Activated T-helper 1 cell treated with Interleukin-2 at 50 U/mL for 16 hours (primary cell): ENCODE measurements around the gene SIAH2.
A peak's percentile ranks its signal among the peaks of the same experiment; 100 is the strongest.

Experiments used
- DNase-seq: peaks from one replicate; pipeline ENCODE4 v3.0.0-alpha.2; 2020; ENCODE audit warnings: low read depth

The SIAH2 gene

GRCh38 chr3:150733936-150734794, 28.8 kb downstream of the SIAH2 start:
- no peak for DNase-seq

- no peak for DNase-seq
These were observed 29.5 kb downstream of the SIAH2 start for GRCh38 chr3:150733373-150733935.

- DNase-seq, result no peak
These were observed 33.1 kb downstream of the SIAH2 start for GRCh38 chr3:150729682-150730360.

- DNase-seq, result no peak
These were observed 35.1 kb downstream of the SIAH2 start for GRCh38 chr3:150727653-150728502.

GRCh38 chr3:150725548-150725947, 37.4 kb downstream of the SIAH2 start:
- no peak for DNase-seq

- DNase-seq, result no peak
These were observed 39.0 kb downstream of the SIAH2 start for GRCh38 chr3:150723946-150724345.

GRCh38 chr3:150722267-150722666, 40.7 kb downstream of the SIAH2 start:
- no peak for DNase-seq

DNA sequence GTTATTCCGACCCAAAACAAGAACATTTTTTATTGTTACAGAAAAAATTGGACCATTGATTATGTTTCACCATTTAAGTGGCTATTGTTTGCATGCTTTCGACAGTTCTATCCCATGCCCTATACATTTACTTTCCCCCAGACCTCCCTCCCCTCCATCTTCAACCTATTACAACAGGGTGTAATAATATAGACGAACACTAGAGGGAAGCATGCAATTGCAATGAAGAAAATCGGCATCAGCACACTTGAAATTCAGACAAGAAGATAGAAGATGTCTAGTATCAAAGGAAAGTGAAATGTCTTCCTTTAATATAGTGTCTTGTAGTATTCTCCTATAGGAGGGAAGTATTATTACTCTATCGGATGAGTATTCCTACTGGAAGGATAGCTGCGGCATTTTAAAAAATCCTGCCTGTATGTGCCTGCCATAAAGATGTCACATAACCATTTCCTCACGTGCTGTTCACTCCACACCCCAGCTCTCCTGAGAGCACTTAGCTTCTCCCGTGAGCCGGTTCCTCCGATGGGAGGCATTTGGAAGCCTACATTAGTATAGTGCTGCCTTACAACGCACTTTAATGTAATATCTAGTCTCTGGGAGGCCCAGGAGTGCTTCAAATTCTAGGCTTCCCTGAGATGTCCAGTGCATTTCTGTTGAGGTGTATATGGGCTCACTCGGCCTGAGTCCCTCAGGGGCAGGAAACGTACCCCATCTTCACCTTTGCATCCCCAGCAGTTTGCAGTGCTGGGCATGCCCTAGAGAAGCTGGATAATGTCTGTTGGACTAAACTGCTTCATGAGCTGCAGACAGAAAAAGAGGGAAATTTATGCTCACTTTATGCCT, 41.5 kb downstream of the SIAH2 start:
- DNase-seq, result no peak

DNA sequence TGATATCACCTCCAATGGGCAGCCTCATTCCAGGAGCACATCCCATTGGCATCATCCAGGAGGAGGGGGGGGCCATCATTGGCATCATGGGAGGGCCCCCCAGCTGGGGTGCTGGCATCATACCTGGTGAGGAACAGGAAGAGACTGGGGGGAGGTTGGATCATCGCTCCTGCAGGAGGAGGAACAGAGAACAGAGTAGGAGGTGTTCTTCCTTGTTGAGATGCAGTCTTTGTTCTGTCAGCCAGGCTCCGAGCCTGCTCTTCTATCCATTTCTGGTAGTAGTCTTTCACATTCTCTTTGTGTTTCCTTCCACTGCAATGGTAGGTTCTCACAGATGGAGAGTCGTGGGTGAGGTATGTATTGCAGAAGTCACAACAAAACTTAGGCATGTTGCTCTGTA, 42.5 kb downstream of the SIAH2 start:
- no peak for DNase-seq

DNA sequence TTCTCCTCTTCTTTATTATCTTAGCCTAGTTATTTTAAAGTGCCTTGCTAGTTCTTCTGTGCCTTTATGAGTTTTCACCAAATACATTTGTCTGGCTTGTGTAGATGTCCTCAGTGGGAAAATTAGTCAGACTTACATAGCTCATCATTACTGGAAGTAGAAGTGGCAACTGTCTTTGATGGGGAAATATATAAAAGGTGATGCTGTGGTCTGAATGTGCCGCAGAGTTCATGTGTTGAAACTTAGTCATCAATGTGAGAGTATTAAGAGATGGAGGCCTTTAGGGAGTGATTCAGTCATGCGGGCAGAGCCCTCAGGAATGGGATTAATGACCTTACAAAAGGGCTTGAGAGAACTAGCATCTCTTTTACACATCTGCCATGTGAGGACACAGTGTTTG, 52.9 kb downstream of the SIAH2 start:
- no peak for DNase-seq

- DNase-seq, result peak; percentile 50
These were observed 59.1 kb downstream of the SIAH2 start, which contains the start of gene ERICH6 for GRCh38 chr3:150703756-150704344. Gene ERICH6 (minus strand): TSS chr3:150703920. CDS start chr3:150703898, 22 bp downstream.

DNA sequence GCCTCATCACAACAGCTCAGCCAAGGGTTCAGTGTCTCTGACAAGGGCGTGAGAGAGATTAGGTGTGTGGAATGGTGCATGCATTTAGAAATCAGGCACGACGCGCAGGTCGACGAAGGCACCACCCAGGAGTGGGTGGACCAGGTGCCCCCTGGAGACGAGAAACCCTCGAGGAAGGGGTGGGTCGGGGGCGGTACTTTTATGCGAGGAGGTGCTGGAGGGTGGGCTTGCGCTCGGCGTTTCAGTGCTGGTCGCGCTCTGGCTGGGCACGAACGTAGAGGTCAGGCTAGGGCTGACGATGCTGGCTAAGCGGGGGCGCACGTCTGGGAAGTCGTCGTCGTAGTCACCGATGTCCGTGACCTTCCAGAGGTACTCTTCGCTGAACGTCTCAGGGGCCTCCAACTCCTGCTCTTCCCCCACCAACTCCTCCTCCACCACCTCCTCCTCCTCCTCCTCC, 59.6 kb downstream of the SIAH2 start:
- DNase-seq, result peak; percentile 10

GRCh38 chr3:150699068-150699639, 63.8 kb downstream of the SIAH2 start:
- DNase-seq, result no peak

DNA sequence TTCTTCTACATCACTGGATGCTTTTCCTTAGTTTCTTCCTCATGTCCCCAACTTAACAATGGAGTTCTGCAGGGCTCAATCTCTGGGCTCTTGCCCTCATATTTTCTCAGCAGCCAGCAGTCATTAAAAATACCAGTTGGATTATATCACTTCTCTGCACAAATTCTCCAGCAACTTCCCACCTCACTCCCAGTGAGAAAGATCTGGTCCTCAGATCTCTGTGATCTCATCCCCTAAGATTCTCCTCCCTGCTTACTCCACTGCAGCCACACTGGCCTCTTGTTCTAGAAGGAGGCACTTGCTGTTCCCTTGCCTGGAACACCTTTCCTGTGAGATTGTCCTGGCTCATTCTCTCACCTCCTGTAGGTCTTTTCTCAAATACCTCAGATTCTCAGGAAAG, 65.3 kb downstream of the SIAH2 start:
- no peak for DNase-seq

- no peak for DNase-seq
These were observed 71.4 kb downstream of the SIAH2 start for GRCh38 chr3:150691414-150692040.
